Neural crest cell (in vitro differentiated cells): ENCODE measurements around the gene C1QTNF3. TPM values are rescaled to one million over a fixed set of nuclear protein-coding genes. Genes with fewer than 3 reads are reported as not detected.
"Not testable (repeated sequence)": the region's sequence is repeated elsewhere in the genome, so short reads cannot be mapped to it uniquely, and the experiment has no call there.

Experiments
- DNase-seq: peaks from one replicate; pipeline ENCODE4 v3.0.0; 2021; ENCODE audit warnings: low read depth, mixed read lengths, low spot score
- H3K27ac Mint-ChIP-seq: one replicate; pipeline ENCODE4 v1.8.0; 2021; ENCODE audit warnings: mild to moderate bottlenecking, mixed read lengths; ENCODE audit not compliant: unreplicated experiment
- H3K27me3 Mint-ChIP-seq: 2 replicates; pipeline ENCODE4 v1.8.0; 2021; ENCODE audit warnings: low read depth, mild to moderate bottlenecking, mixed read lengths
- H3K36me3 Mint-ChIP-seq: 2 replicates; pipeline ENCODE4 v1.8.0; 2021; ENCODE audit warnings: low read depth, mild to moderate bottlenecking, mixed read lengths
- H3K4me1 Mint-ChIP-seq: 2 replicates; pipeline ENCODE4 v1.8.0; 2021; ENCODE audit warnings: mixed read lengths
- H3K4me3 Mint-ChIP-seq: one replicate; pipeline ENCODE4 v1.8.0; 2021; ENCODE audit warnings: mild to moderate bottlenecking, mixed read lengths
- H3K9me3 Mint-ChIP-seq: 2 replicates; pipeline ENCODE4 v1.8.0; 2021; ENCODE audit warnings: mixed read lengths
- CTCF ChIP-seq: fragments of 200-600 bp; sonication (generic); conservative IDR thresholded peaks from 2 replicates; pipeline ENCODE4 v1.5.0; 2021; ENCODE audit warnings: antibody characterized with exemption, mild to moderate bottlenecking
- long read RNA-seq: library from polyadenylated mRNA; unstranded; transcript quantifications from one replicate; pipeline ENCODE4 v2.0.0, GENCODE V29; 2020
- total RNA-seq: library from RNA; stranded (reverse); gene quantifications from 2 replicates; pipeline ENCODE4 v1.2.1, GENCODE V29; 2021

The C1QTNF3 gene
- total RNA-seq = 7.7 and 8.7 TPM in 2 replicates
- long read RNA-seq, transcript C1QTNF3-201 (6 exons, 1,959 nt) = major isoform, 5 of 11 reads
- long read RNA-seq, partial matches to known transcripts = 0 of 11 reads
- long read RNA-seq, other reads (novel, unspliced or antisense) = 3 of 11 reads

GRCh38 chr5:34043099-34043876 lies at the start of gene C1QTNF3:
Gene C1QTNF3 (minus strand): TSS chr5:34043213. CDS start chr5:34043125, 88 bp downstream.
- Mint-ChIP-seq H3K27me3 (no peaks in the 10 kb centered on the region), H3K9me3 (peaks cover 8% of the 10 kb centered on the region), H3K4me3 (peak within 1 kb of the TSS; percentile 41), H3K36me3 (peaks cover 13% of the 10 kb centered on the region), H3K27ac (peak within 1 kb of the TSS; percentile 78), H3K4me1 (peaks cover 61% of the 10 kb centered on the region)
- no peak for TF ChIP-seq CTCF
- DNase-seq = no peak

GRCh38 chr5:34091039-34091438 lies 48.0 kb upstream of the C1QTNF3 start:
- H3K36me3 Mint-ChIP-seq, H3K4me1 Mint-ChIP-seq, H3K27ac Mint-ChIP-seq, H3K9me3 Mint-ChIP-seq, DNase-seq, H3K4me3 Mint-ChIP-seq, H3K27me3 Mint-ChIP-seq: not testable (repeated sequence)

- H3K27ac Mint-ChIP-seq, H3K4me3 Mint-ChIP-seq, H3K9me3 Mint-ChIP-seq, DNase-seq, H3K36me3 Mint-ChIP-seq, H3K4me1 Mint-ChIP-seq, H3K27me3 Mint-ChIP-seq: not testable (repeated sequence)
Measured at GRCh38 chr5:34089802-34090201, 46.8 kb upstream of the C1QTNF3 start.

- H3K4me3 Mint-ChIP-seq = not testable (repeated sequence)
Measured at GRCh38 chr5:34087728-34088127, 44.7 kb upstream of the C1QTNF3 start.

GRCh38 chr5:34083898-34084297 lies 40.9 kb upstream of the C1QTNF3 start:
- H3K4me3 Mint-ChIP-seq, H3K27ac Mint-ChIP-seq, H3K9me3 Mint-ChIP-seq, DNase-seq, H3K36me3 Mint-ChIP-seq, H3K27me3 Mint-ChIP-seq: not testable (repeated sequence)
- H3K4me1 Mint-ChIP-seq = peaks cover 10% of the 10 kb centered on the region

More at GRCh38 chr5:34087728-34088127, 44.7 kb upstream of the C1QTNF3 start:
- not testable (repeated sequence) for H3K36me3 Mint-ChIP-seq, DNase-seq, H3K4me1 Mint-ChIP-seq, H3K27me3 Mint-ChIP-seq, H3K27ac Mint-ChIP-seq, H3K9me3 Mint-ChIP-seq

- H3K4me3 Mint-ChIP-seq, H3K36me3 Mint-ChIP-seq, DNase-seq, H3K27me3 Mint-ChIP-seq, H3K9me3 Mint-ChIP-seq, H3K27ac Mint-ChIP-seq: not testable (repeated sequence)
- peaks cover 10% of the 10 kb centered on the region for H3K4me1 Mint-ChIP-seq
Measured at GRCh38 chr5:34079505-34079904, 36.5 kb upstream of the C1QTNF3 start.

GRCh38 chr5:34077636-34078035 lies 34.6 kb upstream of the C1QTNF3 start:
- not testable (repeated sequence) for H3K9me3 Mint-ChIP-seq, H3K36me3 Mint-ChIP-seq, DNase-seq, H3K4me3 Mint-ChIP-seq, H3K27me3 Mint-ChIP-seq, H3K27ac Mint-ChIP-seq
- peaks cover 10% of the 10 kb centered on the region for H3K4me1 Mint-ChIP-seq

- not testable (repeated sequence) for H3K27me3 Mint-ChIP-seq, H3K27ac Mint-ChIP-seq, H3K9me3 Mint-ChIP-seq, DNase-seq, H3K36me3 Mint-ChIP-seq, H3K4me3 Mint-ChIP-seq
- peaks cover 10% of the 10 kb centered on the region for H3K4me1 Mint-ChIP-seq
Measured at GRCh38 chr5:34076719-34077364, 33.8 kb upstream of the C1QTNF3 start.

- not testable (repeated sequence) for H3K9me3 Mint-ChIP-seq, H3K4me3 Mint-ChIP-seq, H3K4me1 Mint-ChIP-seq, H3K27ac Mint-ChIP-seq, H3K36me3 Mint-ChIP-seq, H3K27me3 Mint-ChIP-seq, DNase-seq
Measured at GRCh38 chr5:34074472-34074871, 31.5 kb upstream of the C1QTNF3 start.

- DNase-seq, H3K4me3 Mint-ChIP-seq, H3K27ac Mint-ChIP-seq, H3K27me3 Mint-ChIP-seq, H3K4me1 Mint-ChIP-seq, H3K9me3 Mint-ChIP-seq, H3K36me3 Mint-ChIP-seq: not testable (repeated sequence)
Measured at GRCh38 chr5:34074071-34074470, 31.1 kb upstream of the C1QTNF3 start.

- not testable (repeated sequence) for H3K4me3 Mint-ChIP-seq, H3K4me1 Mint-ChIP-seq, H3K36me3 Mint-ChIP-seq
Measured at GRCh38 chr5:34070626-34071025, 27.6 kb upstream of the C1QTNF3 start.

More at GRCh38 chr5:34070626-34071025, 27.6 kb upstream of the C1QTNF3 start:
- H3K9me3 Mint-ChIP-seq, DNase-seq, H3K27me3 Mint-ChIP-seq, H3K27ac Mint-ChIP-seq: not testable (repeated sequence)
